ENCODE measurements around the gene CADPS.

- TF ChIP-seq, protein P1, sequence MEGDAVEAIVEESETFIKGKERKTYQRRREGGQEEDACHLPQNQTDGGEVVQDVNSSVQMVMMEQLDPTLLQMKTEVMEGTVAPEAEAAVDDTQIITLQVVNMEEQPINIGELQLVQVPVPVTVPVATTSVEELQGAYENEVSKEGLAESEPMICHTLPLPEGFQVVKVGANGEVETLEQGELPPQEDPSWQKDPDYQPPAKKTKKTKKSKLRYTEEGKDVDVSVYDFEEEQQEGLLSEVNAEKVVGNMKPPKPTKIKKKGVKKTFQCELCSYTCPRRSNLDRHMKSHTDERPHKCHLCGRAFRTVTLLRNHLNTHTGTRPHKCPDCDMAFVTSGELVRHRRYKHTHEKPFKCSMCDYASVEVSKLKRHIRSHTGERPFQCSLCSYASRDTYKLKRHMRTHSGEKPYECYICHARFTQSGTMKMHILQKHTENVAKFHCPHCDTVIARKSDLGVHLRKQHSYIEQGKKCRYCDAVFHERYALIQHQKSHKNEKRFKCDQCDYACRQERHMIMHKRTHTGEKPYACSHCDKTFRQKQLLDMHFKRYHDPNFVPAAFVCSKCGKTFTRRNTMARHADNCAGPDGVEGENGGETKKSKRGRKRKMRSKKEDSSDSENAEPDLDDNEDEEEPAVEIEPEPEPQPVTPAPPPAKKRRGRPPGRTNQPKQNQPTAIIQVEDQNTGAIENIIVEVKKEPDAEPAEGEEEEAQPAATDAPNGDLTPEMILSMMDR (conservative IDR thresholded peaks at IDR 0.05 in 1 of 2, IDR thresholded peaks at IDR 0.05 in 1 of 2; ENCODE audit: extremely low read depth in 1 of 2, insufficient read depth in 1 of 2, low read depth in 1 of 2, low read length in 2 of 2), result no peak
- no peak for TF ChIP-seq EZH2 (IDR thresholded peaks at IDR 0.05; ENCODE audit: borderline replicate concordance, low read length)
These were observed 30.1 kb upstream of the CADPS start for GRCh38 chr3:62905331-62905730.

Data from mammary epithelial cell (primary cell).